Sigmoid colon (tissue), 7 donors: ENCODE results near the gene KCNH5. TPM values are rescaled to one million over a fixed set of nuclear protein-coding genes. Genes with fewer than 3 reads are reported as not detected.

Experiments used
- DNase-seq: peaks from one replicate; pipeline ENCODE4 v3.0.0-alpha.2; 2019
- H3K27ac ChIP-seq, 4 donors: fragments of 200-600 bp; sonication (generic); one replicate each; pipeline ENCODE4 v1.5.1; 2016 to 2019; ENCODE audit warnings: mild to moderate bottlenecking in 1 of 4
- H3K27me3 ChIP-seq, 3 donors: fragments of 200-600 bp; sonication (generic); one replicate each; pipeline ENCODE4 v1.5.1; 2019; ENCODE audit warnings: mild to moderate bottlenecking in 1 of 3
- H3K36me3 ChIP-seq, 4 donors: fragments of 200-600 bp; sonication (generic); one replicate each; pipeline ENCODE4 v1.5.1; 2016 to 2019
- H3K4me1 ChIP-seq, 4 donors: fragments of 200-600 bp; sonication (generic); one replicate each; pipeline ENCODE4 v1.5.1; 2017 to 2019
- H3K4me3 ChIP-seq, 4 donors: fragments of 200-600 bp; sonication (generic); one replicate each; pipeline ENCODE4 v1.5.1; 2017 to 2019; ENCODE audit warnings: mild to moderate bottlenecking in 2 of 4, moderate library complexity in 1 of 4
- H3K9me3 ChIP-seq, 4 donors: fragments of 200-600 bp in 3 of 4; sonication (generic) in 3 of 4; one replicate each; pipeline versions ENCODE4 v1.5.1 to v1.6.1; 2013 to 2019
- EP300 ChIP-seq, 4 donors: sonication (generic); formaldehyde crosslinking; IDR thresholded peaks; one replicate each; pipeline ENCODE4 v1.6.1; 2017; ENCODE audit warnings: antibody characterized with exemption in 4 of 4
- POLR2A ChIP-seq, 2 donors: fragments of 450-650 bp; IDR thresholded peaks; one replicate each; pipeline ENCODE4 v1.6.1; 2016; ENCODE audit warnings: antibody characterized with exemption in 2 of 2, mild to moderate bottlenecking in 2 of 2, moderate library complexity in 2 of 2
- POLR2AphosphoS5 ChIP-seq, 4 donors: sonication (generic); formaldehyde crosslinking; IDR thresholded peaks; one replicate each; pipeline ENCODE4 v1.6.1; 2017; ENCODE audit warnings: antibody characterized with exemption in 4 of 4
- WGBS, 2 donors: extraction: QIAGEN DNeasy Blood & Tissue Kit; methylation state at CpG; one replicate each; pipeline ENCODE4 v1.1.7; 2013; 5-methylcytosine and 5-hydroxymethylcytosine counted together
- intact Hi-C: fragments of 100-400 bp; cut with DNase I; formaldehyde crosslinking; loops from one replicate; pipeline ENCODE4 v1.15.1; 2023
- polyA plus RNA-seq, 3 donors: library from polyadenylated mRNA; stranded (reverse); fragments of 200-250 nt; gene quantifications; one replicate each; pipeline ENCODE4 v1.2.3, GENCODE V29; 2013
- total RNA-seq, 4 donors: library from RNA; depleted of rRNA; stranded (reverse); fragments of >200 nt; gene quantifications; one replicate each; pipeline ENCODE4 v1.1.0, GENCODE V29; 2016
- TF ChIP-seq, protein P1 (sequence below), 4 experiments: fragments of 450-650 bp in 3 of 4; fragments of 200-600 bp in 1 of 4; IDR thresholded peaks; one replicate each; pipeline ENCODE4 v1.5.1; 2016 to 2019; ENCODE audit warnings: antibody characterized with exemption in 4 of 4, mild to moderate bottlenecking in 3 of 4, moderate library complexity in 2 of 4
- donor health status: healthy with polysubstance abuse.
- donor health status: Bipolar disorder and iron deficiency.
- donor health status: healthy.

Gene KCNH5
- total and polyA plus RNA-seq, 7 donors: 0.09 to 0.36 (median 0.27) TPM; not detected in 2

DNA sequence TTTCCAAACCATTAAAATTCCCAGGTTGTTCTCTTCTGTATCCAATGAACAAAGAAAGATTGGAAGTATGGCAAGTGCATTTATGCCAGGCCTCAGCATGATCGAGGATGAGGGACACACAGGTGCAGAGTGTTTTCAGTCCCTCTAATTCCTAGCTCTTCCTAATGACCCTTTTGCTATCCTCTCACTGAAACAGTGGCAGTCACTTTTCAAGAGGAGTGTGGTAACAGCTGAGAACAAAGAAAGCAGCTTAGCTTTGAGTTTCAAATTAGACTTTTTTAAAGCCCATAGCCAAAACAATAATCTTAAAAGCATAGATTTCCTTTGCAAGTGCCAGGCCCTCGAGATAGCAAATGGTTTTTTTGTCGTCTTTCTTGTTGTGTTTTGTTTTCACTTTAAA is 110.8 kb downstream of the KCNH5 start:
- 61% methylated on average over 3 of the region's 3 CpGs for WGBS, 2 donors
- H3K27ac ChIP-seq: no peak overlapping the region
- no peaks in the 10 kb centered on the region for H3K36me3 ChIP-seq
- no peak for TF ChIP-seq POLR2A (IDR thresholded peaks at IDR 0.05)
- no peak for TF ChIP-seq POLR2AphosphoS5 (IDR thresholded peaks at IDR 0.05)
- TF ChIP-seq, protein P1, sequence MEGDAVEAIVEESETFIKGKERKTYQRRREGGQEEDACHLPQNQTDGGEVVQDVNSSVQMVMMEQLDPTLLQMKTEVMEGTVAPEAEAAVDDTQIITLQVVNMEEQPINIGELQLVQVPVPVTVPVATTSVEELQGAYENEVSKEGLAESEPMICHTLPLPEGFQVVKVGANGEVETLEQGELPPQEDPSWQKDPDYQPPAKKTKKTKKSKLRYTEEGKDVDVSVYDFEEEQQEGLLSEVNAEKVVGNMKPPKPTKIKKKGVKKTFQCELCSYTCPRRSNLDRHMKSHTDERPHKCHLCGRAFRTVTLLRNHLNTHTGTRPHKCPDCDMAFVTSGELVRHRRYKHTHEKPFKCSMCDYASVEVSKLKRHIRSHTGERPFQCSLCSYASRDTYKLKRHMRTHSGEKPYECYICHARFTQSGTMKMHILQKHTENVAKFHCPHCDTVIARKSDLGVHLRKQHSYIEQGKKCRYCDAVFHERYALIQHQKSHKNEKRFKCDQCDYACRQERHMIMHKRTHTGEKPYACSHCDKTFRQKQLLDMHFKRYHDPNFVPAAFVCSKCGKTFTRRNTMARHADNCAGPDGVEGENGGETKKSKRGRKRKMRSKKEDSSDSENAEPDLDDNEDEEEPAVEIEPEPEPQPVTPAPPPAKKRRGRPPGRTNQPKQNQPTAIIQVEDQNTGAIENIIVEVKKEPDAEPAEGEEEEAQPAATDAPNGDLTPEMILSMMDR (IDR thresholded peaks at IDR 0.05): no peak
- no peak for TF ChIP-seq EP300 (IDR thresholded peaks at IDR 0.05)
- H3K4me3 ChIP-seq: no peak overlapping the region
- no peaks in the 10 kb centered on the region for H3K9me3 ChIP-seq
- H3K4me1 ChIP-seq: no peaks in the 10 kb centered on the region
- intact Hi-C loops: no loop called here
- H3K27me3 ChIP-seq: no peaks in the 10 kb centered on the region
- no peak for DNase-seq

DNA sequence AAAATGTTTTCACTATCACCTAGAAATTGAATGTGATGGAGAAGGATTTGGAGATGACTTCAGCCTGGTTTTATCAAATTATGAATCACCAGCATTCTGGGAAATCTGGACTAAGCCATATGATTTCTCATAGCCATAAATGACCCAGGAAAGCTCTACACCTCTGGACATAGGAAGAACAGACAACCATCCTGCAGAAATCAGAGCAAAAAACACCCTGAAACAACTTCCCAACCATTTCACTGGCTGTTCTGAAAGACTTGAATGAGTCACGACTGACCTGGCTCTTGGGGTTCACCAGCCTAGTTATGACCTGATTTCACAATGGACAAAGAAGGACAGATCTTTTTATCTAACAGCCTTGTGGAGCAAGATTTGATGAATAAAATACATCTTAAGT is 123.8 kb downstream of the KCNH5 start:
- H3K27me3 ChIP-seq: no peaks in the 10 kb centered on the region
- H3K36me3 ChIP-seq: no peaks in the 10 kb centered on the region
- H3K9me3 ChIP-seq: peaks cover 0 to 2% (median 0%) of the 10 kb centered on the region in 4 donors
- 61 to 76% methylated on average over 1 of the region's 1 CpG for WGBS, 2 donors
- H3K4me3 ChIP-seq: no peak overlapping the region
- TF ChIP-seq EP300 (IDR thresholded peaks at IDR 0.05) (no peak), POLR2A (IDR thresholded peaks at IDR 0.05) (no peak), POLR2AphosphoS5 (IDR thresholded peaks at IDR 0.05) (no peak)
- TF ChIP-seq, protein P1 (IDR thresholded peaks at IDR 0.05): no peak
- intact Hi-C loops: no loop called here
- no peak for DNase-seq
- H3K27ac ChIP-seq: no peak overlapping the region
- no peaks in the 10 kb centered on the region for H3K4me1 ChIP-seq

DNA sequence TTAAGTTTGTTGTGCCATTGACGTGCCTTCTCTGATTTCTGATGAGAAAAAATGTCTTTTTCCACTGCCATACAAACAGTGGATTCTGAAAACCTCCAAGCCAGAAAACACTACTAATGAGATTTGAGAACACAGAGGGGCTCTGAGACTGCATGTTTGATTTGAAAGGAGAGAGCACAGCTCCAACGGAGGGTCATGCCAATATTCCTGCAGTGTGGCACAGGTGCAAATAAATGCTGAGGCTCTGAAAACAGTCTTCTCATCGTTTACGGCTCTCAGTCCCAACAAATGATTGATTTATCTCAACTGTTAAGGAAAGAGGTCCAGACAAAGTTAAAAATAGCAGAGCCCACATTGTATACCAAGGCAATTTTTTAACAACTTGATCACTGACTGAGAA is 128.7 kb downstream of the KCNH5 start:
- TF ChIP-seq EP300 (IDR thresholded peaks at IDR 0.05): no peak
- no peak for TF ChIP-seq POLR2A (IDR thresholded peaks at IDR 0.05)
- TF ChIP-seq, protein P1 (IDR thresholded peaks at IDR 0.05): no peak
- no peak for TF ChIP-seq POLR2AphosphoS5 (IDR thresholded peaks at IDR 0.05)
- DNase-seq: no peak
- Histone ChIP-seq H3K27me3 (no peaks in the 10 kb centered on the region), H3K36me3 (no peaks in the 10 kb centered on the region), H3K4me3 (no peak overlapping the region), H3K9me3 (no peaks in the 10 kb centered on the region), H3K4me1 (no peaks in the 10 kb centered on the region), H3K27ac (no peak overlapping the region)
- 21 to 36% methylated on average over 4 of the region's 4 CpGs for WGBS, 2 donors
- intact Hi-C loops: no loop called here

DNA sequence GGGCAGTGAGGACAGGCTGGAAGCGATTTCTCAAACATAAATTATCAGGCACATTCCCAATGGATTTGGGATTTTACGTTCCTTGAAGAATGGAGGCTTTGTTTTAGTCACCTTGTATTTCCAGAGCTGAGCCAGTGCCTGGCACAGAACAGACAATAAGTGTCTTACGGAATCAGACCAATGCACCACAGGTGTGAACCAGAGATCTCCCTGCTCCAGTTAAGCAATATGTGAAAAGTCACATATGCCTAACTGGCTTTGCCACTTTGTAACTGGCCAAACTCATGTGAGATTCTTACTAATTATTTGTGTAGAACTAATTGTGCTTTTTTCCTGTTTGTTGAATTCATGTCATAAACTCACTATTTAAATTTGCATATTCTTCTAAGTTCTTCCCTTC is 130.4 kb downstream of the KCNH5 start:
- Histone ChIP-seq H3K27ac (no peak overlapping the region), H3K36me3 (no peaks in the 10 kb centered on the region), H3K4me1 (no peaks in the 10 kb centered on the region), H3K9me3 (no peaks in the 10 kb centered on the region), H3K4me3 (no peak overlapping the region), H3K27me3 (no peaks in the 10 kb centered on the region)
- 75 to 80% methylated on average over 3 of the region's 3 CpGs for WGBS, 2 donors
- DNase-seq: no peak
- intact Hi-C loops: no loop called here
- TF ChIP-seq POLR2A (IDR thresholded peaks at IDR 0.05) (no peak), EP300 (IDR thresholded peaks at IDR 0.05) (no peak), POLR2AphosphoS5 (IDR thresholded peaks at IDR 0.05) (no peak)
- TF ChIP-seq, protein P1 (IDR thresholded peaks at IDR 0.05): no peak

DNA sequence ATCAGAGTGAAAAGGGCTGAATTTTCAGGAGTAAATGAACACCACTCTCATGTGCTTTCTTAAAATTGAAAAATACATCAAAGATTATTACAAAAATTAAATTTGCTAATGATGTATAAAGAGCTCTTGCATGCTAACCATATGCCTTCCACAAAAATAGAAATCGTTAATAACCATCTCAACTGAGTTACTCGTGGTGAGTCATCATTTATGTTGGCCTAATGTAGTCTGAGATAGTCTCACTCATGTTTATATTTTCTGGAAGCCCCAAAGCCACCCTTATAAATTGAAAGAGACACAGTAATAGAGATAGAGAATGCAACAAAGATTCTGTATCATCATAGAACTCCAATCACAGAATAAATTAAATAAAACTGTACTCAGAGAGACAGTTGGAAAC is 131.2 kb downstream of the KCNH5 start:
- no peaks in the 10 kb centered on the region for H3K9me3 ChIP-seq
- no peaks in the 10 kb centered on the region for H3K36me3 ChIP-seq
- DNase-seq: no peak
- no peaks in the 10 kb centered on the region for H3K4me1 ChIP-seq
- WGBS, 2 donors: 60 to 64% methylated on average over 2 of the region's 2 CpGs
- no peak overlapping the region for H3K27ac ChIP-seq
- TF ChIP-seq EP300 (IDR thresholded peaks at IDR 0.05) (no peak), POLR2AphosphoS5 (IDR thresholded peaks at IDR 0.05) (no peak), POLR2A (IDR thresholded peaks at IDR 0.05) (no peak)
- TF ChIP-seq, protein P1 (IDR thresholded peaks at IDR 0.05): no peak
- intact Hi-C loops: no loop called here
- H3K27me3 ChIP-seq: no peaks in the 10 kb centered on the region
- H3K4me3 ChIP-seq: no peak overlapping the region
